LNCaP clone FGC (cell line): ENCODE data around the gene CEP43.

Experiments
- DNase-seq: peaks from one replicate; pipeline ENCODE4 v3.0.0-alpha.2; 2011; ENCODE audit warnings: low read depth
- H3K4me3 ChIP-seq: 2 replicates; pipeline ENCODE4 v1.5.1; 2011; ENCODE audit warnings: mild to moderate bottlenecking, low read depth, low read length, control low read depth
- TF ChIP-seq, protein P1 (sequence below): IDR thresholded peaks from 2 replicates; pipeline ENCODE4 v1.5.1; 2012; ENCODE audit warnings: mild to moderate bottlenecking; ENCODE audit not compliant: control insufficient read depth, insufficient read depth; ENCODE audit errors: extremely low read depth

Gene CEP43

DNA sequence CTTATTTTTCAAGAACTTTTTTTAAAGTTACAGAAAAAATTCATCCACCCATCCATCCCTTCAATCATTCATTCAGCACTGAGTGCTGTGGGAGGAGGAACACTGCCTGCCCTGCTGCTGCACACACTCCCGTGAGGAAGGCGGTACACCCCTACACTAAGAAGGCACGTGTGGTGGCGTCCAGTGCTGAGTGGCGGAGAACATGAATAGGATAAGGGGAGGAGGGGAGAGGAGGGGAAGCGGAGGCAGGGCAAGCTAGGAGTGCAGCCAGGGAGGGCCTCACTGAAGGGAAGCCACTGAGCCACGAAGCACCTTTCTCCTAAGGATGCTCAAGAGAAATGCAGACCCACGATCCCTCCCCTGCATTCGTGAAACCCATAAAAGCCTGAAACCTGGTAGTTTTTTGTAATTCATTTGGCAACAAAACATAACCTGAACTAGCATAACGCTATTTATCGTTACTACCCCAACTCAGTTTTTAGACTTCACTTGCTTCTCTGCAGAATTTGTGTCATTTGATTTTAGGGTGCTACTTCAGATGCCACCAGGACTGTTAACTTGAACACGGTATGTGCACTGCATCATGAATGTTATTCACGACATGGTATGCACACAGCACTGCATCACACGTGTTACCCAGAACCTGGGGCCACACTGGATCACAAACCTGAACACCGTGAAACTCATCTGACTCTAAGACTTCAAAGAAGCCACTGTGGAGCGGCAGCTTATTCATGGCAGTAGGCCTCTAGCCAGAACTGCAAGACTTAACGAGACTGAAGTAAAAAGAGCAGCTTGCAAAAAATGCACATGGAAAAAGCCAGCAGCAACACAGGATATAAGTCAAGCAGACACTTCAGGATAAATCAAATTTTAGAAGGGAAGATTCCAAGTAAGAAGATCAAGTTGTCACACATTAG, 46.4 kb upstream of the CEP43 start:
- H3K4me3 ChIP-seq: no peak overlapping the region
- DNase-seq: no peak
- TF ChIP-seq, protein P1, sequence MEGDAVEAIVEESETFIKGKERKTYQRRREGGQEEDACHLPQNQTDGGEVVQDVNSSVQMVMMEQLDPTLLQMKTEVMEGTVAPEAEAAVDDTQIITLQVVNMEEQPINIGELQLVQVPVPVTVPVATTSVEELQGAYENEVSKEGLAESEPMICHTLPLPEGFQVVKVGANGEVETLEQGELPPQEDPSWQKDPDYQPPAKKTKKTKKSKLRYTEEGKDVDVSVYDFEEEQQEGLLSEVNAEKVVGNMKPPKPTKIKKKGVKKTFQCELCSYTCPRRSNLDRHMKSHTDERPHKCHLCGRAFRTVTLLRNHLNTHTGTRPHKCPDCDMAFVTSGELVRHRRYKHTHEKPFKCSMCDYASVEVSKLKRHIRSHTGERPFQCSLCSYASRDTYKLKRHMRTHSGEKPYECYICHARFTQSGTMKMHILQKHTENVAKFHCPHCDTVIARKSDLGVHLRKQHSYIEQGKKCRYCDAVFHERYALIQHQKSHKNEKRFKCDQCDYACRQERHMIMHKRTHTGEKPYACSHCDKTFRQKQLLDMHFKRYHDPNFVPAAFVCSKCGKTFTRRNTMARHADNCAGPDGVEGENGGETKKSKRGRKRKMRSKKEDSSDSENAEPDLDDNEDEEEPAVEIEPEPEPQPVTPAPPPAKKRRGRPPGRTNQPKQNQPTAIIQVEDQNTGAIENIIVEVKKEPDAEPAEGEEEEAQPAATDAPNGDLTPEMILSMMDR: no peak

DNA sequence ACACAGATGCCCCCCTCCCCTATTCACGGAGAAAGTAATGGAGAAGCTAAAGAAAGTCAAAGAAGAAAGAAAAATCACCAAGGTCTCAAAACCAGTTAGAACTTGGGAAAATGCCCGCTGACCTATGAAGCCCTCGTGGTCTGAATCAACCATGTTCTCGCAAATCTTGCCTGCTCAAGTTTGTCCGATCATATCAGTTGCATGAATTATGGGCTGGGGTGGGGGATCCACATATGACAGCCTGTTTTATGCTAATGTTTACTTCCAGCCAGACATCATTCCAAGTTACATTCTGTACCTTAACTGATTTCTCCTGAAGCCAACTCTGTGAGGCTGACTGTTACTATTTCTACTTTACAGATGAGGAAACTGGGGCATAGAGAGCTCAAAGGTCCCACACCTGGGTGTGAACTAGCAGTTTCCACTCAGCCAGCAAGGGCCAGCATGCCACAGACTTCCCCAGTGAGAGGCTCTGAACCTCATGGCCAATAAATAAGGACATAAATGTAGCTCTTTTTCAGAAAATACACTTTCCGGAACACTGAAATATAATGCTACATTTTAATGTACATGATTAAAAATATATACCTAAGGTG, 45.0 kb upstream of the CEP43 start:
- TF ChIP-seq, protein P1: no peak
- H3K4me3 ChIP-seq: no peak overlapping the region
- DNase-seq: no peak

DNA sequence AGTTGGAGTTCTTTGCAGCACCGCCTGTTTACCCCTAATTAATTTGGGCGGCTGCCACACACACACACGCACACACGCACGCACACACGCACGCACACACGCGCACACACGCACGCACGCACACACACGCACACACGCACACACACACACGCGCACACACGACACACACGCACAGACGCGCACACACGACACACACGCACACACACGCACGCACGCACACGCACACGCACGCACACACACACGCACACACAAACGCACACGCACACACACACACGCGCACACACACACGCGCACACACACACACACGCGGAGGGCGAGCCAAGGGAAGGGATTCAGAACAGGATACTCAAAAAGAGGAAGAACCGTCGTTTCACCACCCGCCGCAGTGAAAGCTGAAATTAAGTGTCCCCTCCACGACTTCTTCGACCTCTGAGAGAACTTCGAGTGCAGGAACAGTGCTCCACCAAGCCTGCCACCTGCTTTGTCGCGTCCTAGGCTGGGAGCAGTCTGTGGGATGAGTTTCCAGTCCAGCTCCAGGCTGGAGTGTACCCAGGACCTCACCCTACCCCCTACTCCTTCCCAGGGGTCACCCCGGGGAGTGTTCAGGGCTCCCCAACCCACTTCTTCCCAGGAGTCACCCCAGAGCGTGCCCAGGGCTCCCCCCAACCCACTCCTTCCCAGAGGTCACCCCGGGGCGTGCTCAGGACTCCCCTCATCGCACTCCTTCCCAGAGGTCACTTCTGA, 43.9 kb upstream of the CEP43 start:
- H3K4me3 ChIP-seq: peak overlapping the region; percentile 89
- no peak for DNase-seq
- TF ChIP-seq, protein P1: no peak

DNA sequence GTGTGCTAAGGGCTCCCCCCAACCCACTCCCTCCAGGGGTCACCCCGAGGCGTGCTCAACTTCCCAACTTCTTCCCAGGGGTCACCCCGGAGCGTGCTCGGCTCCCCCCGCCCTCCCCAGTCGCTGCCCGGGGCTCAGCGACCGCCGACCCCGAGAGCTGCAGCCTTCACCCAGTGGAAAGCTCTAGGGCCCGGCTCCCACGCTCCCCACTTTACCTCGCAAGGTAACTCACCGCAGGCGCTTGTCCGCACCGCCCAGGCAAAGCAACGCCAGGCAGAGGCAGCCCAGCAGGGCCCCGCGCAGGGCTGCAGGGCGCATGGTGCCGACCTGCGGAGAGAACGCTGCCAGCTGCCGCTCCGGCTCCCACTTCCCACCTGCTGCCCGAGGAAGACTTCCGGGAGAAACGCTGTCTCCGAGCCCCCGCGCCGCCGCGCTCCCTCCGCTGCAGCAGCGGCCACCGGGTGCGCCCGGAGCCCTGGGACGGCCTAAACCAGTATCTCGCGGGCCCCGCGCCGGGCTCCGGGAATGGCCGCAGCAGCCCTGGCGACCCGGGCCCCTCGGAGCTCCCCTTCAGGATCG, 43.2 kb upstream of the CEP43 start:
- peak overlapping the region; percentile 89 for H3K4me3 ChIP-seq
- DNase-seq: no peak
- TF ChIP-seq, protein P1: no peak

DNA sequence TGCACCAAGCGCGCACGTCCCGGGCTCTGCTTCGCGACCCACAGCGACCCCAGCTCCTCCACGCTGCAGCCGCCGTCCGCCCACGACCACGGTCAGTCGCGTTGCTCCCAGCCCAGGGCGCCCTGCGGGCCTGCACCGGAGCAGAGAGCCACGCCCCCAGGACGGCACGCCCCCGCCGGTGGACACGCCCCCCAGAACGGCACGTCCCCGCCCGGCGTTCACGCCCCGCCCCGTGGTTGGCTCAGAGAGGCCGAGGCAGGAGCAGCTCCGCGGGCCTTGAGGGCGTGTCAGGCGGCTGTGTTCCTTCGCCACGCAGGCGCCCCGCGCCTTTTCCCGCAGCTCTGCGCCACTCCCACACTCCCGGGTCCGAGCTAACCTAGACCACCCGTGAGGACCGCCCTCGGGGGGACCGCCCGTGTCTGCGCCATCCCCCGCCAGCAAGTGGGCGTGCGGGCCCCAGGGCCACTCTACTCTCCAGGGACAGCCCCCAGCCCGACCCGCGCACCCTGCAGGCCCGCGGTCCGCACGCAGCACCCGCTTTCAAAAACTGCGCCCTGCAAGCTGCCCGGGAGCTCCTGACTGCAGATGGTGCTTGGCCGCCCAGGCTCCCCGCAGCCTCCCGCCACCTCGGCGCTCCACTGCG, 42.6 kb upstream of the CEP43 start, which contains the start of gene RNASET2:
Gene RNASET2, minus strand, starts transcription at position 107 of the 643 bp plus-strand sequence. CDS start 368 bp downstream, outside the sequence.
- TF ChIP-seq, protein P1: no peak
- DNase-seq: peak; percentile 57
- peak within 1 kb of the TSS; percentile 89 for H3K4me3 ChIP-seq
